ENCODE data around the gene GPR83. TPM values are rescaled to one million over a fixed set of nuclear protein-coding genes. Genes with fewer than 3 reads are reported as not detected.
"Not testable (repeated sequence)": the region's sequence is repeated elsewhere in the genome, so short reads cannot be mapped to it uniquely, and the experiment has no call there.

The GPR83 gene
- polyA plus RNA-seq, 1 donor = 1.2 TPM

GRCh38 chr11:94379613-94380012, 21.6 kb downstream of the GPR83 start:
- DNase-seq = no peak
- H3K36me3 ChIP-seq (ENCODE audit: control insufficient read depth, insufficient read depth, low read length) = no peaks in the 10 kb centered on the region
- H3K4me1 ChIP-seq (ENCODE audit: control insufficient read depth, insufficient read depth, low read length) = no peaks in the 10 kb centered on the region
- no CpG with 5 or more reads among the region's 5 CpGs for WGBS (ENCODE audit: insufficient coverage, low lambda C conversion rate)
- H3K9me3 ChIP-seq (ENCODE audit: control insufficient read depth, low read depth, low read length) = no peaks in the 10 kb centered on the region
- no peak overlapping the region for H3K27ac ChIP-seq (ENCODE audit: low read length)
- no peaks in the 10 kb centered on the region for H3K27me3 ChIP-seq (ENCODE audit: control insufficient read depth, insufficient read depth, low read length)
- H3K4me3 ChIP-seq (ENCODE audit: low read length) = no peak overlapping the region

DNA sequence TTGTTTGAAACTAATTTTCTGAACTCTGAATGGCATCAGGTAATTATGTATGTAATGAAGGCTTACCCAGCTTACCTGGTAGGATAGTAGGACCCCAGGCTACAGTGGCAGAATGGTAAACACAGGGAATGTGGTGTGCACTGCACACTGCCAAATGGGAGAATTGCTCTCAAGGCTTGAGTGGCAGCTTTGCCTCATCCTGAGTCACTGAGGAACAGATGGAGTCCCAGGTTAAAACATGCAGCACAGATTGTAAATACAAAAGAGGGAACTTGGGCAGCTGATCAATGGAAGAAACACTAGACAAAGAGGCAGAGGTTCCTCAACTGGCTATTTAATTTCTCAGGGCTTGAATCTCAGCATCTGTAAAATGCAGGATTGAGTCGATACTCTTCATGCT, 24.4 kb downstream of the GPR83 start:
- DNase-seq = no peak
- Histone ChIP-seq H3K27me3 (ENCODE audit: control insufficient read depth, insufficient read depth, low read length) (no peaks in the 10 kb centered on the region), H3K9me3 (ENCODE audit: control insufficient read depth, low read depth, low read length) (no peaks in the 10 kb centered on the region), H3K27ac (ENCODE audit: low read length) (no peak overlapping the region), H3K4me1 (ENCODE audit: control insufficient read depth, insufficient read depth, low read length) (no peaks in the 10 kb centered on the region), H3K36me3 (ENCODE audit: control insufficient read depth, insufficient read depth, low read length) (no peaks in the 10 kb centered on the region), H3K4me3 (ENCODE audit: low read length) (no peak overlapping the region)
- WGBS (ENCODE audit: insufficient coverage, low lambda C conversion rate) = no CpG with 5 or more reads among the region's 1 CpG

GRCh38 chr11:94370576-94370975, 30.6 kb downstream of the GPR83 start:
- H3K36me3 ChIP-seq (ENCODE audit: control insufficient read depth, insufficient read depth, low read length); H3K27ac ChIP-seq (ENCODE audit: low read length); H3K27me3 ChIP-seq (ENCODE audit: control insufficient read depth, insufficient read depth, low read length); H3K4me1 ChIP-seq (ENCODE audit: control insufficient read depth, insufficient read depth, low read length); H3K9me3 ChIP-seq (ENCODE audit: control insufficient read depth, low read depth, low read length); H3K4me3 ChIP-seq (ENCODE audit: low read length); DNase-seq: not testable (repeated sequence)
- no CpG with 5 or more reads among the region's 6 CpGs for WGBS (ENCODE audit: insufficient coverage, low lambda C conversion rate)

- DNase-seq; H3K4me1 ChIP-seq (ENCODE audit: control insufficient read depth, insufficient read depth, low read length); H3K36me3 ChIP-seq (ENCODE audit: control insufficient read depth, insufficient read depth, low read length); H3K4me3 ChIP-seq (ENCODE audit: low read length); H3K9me3 ChIP-seq (ENCODE audit: control insufficient read depth, low read depth, low read length); H3K27ac ChIP-seq (ENCODE audit: low read length); H3K27me3 ChIP-seq (ENCODE audit: control insufficient read depth, insufficient read depth, low read length): not testable (repeated sequence)
- WGBS (ENCODE audit: insufficient coverage, low lambda C conversion rate) = 80% methylated on average over 1 of the region's 10 CpGs
Observed at GRCh38 chr11:94350850-94351563, 50.2 kb downstream of the GPR83 start.

DNA sequence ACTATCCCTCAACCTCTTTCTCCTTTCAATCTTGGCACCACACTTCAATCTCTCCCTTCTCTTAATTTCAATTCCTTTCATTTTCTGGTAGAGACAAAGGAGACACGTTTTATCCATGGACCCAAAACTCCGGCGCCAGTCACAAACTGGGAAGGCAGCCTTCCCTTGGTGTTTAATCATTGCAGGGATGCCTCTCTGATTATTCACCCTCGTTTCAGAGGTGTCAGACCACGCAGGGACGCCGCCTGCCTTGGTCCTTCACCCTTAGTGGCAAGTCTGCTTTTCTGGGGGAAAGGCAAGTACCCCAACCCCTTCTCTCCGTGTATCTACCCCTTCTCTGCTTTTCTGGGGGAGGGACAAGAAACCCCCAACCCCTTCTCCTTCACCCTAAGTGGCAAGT, 54.9 kb downstream of the GPR83 start:
- not testable (repeated sequence) for H3K27ac ChIP-seq (ENCODE audit: low read length)

DNA sequence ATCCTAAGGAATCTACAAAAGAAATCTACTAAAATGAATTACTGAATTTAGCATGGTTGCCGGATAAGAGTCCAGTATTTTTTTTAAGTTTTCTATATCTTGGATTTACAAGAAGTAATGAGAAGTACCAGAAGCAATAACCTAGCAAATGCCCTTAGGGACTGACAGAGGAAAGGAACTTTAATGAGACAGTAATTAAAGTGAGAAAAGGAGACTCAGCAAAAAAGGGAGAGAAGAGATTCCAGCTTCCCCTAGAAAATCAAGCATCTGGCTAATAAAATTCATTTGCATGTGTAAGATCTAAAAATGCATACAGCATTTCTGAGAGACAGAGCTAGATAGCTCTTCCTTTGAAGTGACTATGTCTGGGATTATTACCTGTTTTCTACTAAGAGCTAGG, 57.7 kb downstream of the GPR83 start:
- no peaks in the 10 kb centered on the region for H3K27me3 ChIP-seq (ENCODE audit: control insufficient read depth, insufficient read depth, low read length)
- WGBS (ENCODE audit: insufficient coverage, low lambda C conversion rate) = 100% methylated on average over 1 of the region's 1 CpG

More for the DNA sequence above, 54.9 kb downstream of the GPR83 start:
- no CpG with 5 or more reads among the region's 8 CpGs for WGBS (ENCODE audit: insufficient coverage, low lambda C conversion rate)
- not testable (repeated sequence) for H3K4me1 ChIP-seq (ENCODE audit: control insufficient read depth, insufficient read depth, low read length); H3K9me3 ChIP-seq (ENCODE audit: control insufficient read depth, low read depth, low read length); H3K27me3 ChIP-seq (ENCODE audit: control insufficient read depth, insufficient read depth, low read length); H3K4me3 ChIP-seq (ENCODE audit: low read length); DNase-seq; H3K36me3 ChIP-seq (ENCODE audit: control insufficient read depth, insufficient read depth, low read length)

DNA sequence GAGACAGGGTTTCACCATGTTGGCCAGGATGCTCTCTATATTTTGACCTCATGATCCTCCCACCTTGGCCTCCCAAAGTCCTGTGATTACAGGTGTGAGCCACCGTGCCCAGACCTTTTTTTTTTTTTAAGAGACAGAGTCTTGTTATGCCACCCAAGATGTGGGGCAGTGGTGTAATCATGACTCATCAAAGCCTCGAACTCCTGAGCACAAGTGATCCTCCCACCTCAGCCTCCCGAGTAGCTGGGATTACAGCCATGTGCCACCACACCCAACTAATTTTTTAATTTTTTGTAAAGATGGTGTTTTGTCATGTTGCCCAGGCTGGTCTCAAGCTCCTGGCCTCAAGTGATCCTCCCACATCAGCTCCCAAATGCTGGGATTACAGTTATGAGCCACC, 59.0 kb downstream of the GPR83 start:
- Histone ChIP-seq H3K36me3 (ENCODE audit: control insufficient read depth, insufficient read depth, low read length) (no peaks in the 10 kb centered on the region), H3K9me3 (ENCODE audit: control insufficient read depth, low read depth, low read length) (no peaks in the 10 kb centered on the region), H3K4me3 (ENCODE audit: low read length) (no peak overlapping the region), H3K27ac (ENCODE audit: low read length) (no peak overlapping the region), H3K27me3 (ENCODE audit: control insufficient read depth, insufficient read depth, low read length) (no peaks in the 10 kb centered on the region), H3K4me1 (ENCODE audit: control insufficient read depth, insufficient read depth, low read length) (no peaks in the 10 kb centered on the region)
- no CpG with 5 or more reads among the region's 3 CpGs for WGBS (ENCODE audit: insufficient coverage, low lambda C conversion rate)
- no peak for DNase-seq

More for the DNA sequence above, 57.7 kb downstream of the GPR83 start:
- no peaks in the 10 kb centered on the region for H3K36me3 ChIP-seq (ENCODE audit: control insufficient read depth, insufficient read depth, low read length)
- DNase-seq = no peak
- H3K9me3 ChIP-seq (ENCODE audit: control insufficient read depth, low read depth, low read length) = no peaks in the 10 kb centered on the region
- no peaks in the 10 kb centered on the region for H3K4me1 ChIP-seq (ENCODE audit: control insufficient read depth, insufficient read depth, low read length)
- no peak overlapping the region for H3K4me3 ChIP-seq (ENCODE audit: low read length)
- H3K27ac ChIP-seq (ENCODE audit: low read length) = no peak overlapping the region

DNA sequence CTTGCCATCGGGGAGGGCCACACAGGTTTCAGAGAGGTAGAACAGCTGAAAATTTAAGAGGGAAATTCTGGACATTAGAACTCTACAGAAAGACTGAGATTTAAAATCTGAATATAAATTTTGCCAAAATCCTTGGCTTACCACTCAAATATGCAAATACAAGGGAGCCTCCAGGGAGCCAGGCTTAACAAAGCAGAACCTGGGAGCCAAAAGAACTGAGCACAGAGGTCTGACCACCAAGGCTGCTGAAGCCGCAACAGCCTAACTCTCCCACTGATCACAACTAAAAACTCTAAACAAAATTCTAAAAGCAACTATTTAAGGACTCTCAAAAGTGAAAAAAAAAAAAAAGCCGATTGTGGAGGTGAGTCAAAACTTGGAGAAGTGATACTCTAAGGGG, 62.6 kb downstream of the GPR83 start:
- WGBS (ENCODE audit: insufficient coverage, low lambda C conversion rate) = no CpG with 5 or more reads among the region's 3 CpGs
- Histone ChIP-seq H3K4me1 (ENCODE audit: control insufficient read depth, insufficient read depth, low read length) (no peaks in the 10 kb centered on the region), H3K36me3 (ENCODE audit: control insufficient read depth, insufficient read depth, low read length) (no peaks in the 10 kb centered on the region), H3K27me3 (ENCODE audit: control insufficient read depth, insufficient read depth, low read length) (no peaks in the 10 kb centered on the region), H3K4me3 (ENCODE audit: low read length) (no peak overlapping the region), H3K27ac (ENCODE audit: low read length) (no peak overlapping the region), H3K9me3 (ENCODE audit: control insufficient read depth, low read depth, low read length) (no peaks in the 10 kb centered on the region)
- DNase-seq = no peak

DNA sequence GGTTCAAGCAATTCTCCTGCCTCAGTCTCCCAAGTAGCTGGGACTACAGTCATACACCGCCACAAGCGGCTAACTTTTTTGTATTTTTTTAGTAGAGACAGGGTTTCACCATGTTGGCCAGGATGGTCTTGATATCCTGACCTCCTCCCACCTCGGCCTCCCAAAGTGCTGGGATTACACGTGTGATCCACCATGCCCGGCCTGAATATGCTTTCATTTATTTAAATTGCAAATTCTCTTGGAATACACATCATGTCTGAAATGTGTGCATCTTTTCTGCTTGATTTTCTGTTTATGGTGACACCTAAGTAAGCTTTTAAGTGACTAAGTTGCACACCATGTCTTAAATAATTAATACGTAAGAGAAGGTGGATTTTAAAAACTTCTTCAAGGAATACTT, 65.2 kb downstream of the GPR83 start:
- no peaks in the 10 kb centered on the region for H3K9me3 ChIP-seq (ENCODE audit: control insufficient read depth, low read depth, low read length)
- no peak overlapping the region for H3K27ac ChIP-seq (ENCODE audit: low read length)
- H3K27me3 ChIP-seq (ENCODE audit: control insufficient read depth, insufficient read depth, low read length) = no peaks in the 10 kb centered on the region
- H3K4me1 ChIP-seq (ENCODE audit: control insufficient read depth, insufficient read depth, low read length) = no peaks in the 10 kb centered on the region
- no peaks in the 10 kb centered on the region for H3K36me3 ChIP-seq (ENCODE audit: control insufficient read depth, insufficient read depth, low read length)
- 79% methylated on average over 3 of the region's 6 CpGs for WGBS (ENCODE audit: insufficient coverage, low lambda C conversion rate)
- H3K4me3 ChIP-seq (ENCODE audit: low read length) = no peak overlapping the region
- DNase-seq = no peak

- DNase-seq = no peak
- H3K9me3 ChIP-seq (ENCODE audit: control insufficient read depth, low read depth, low read length) = no peaks in the 10 kb centered on the region
- H3K36me3 ChIP-seq (ENCODE audit: control insufficient read depth, insufficient read depth, low read length) = no peaks in the 10 kb centered on the region
- no peak overlapping the region for H3K27ac ChIP-seq (ENCODE audit: low read length)
- H3K27me3 ChIP-seq (ENCODE audit: control insufficient read depth, insufficient read depth, low read length) = no peaks in the 10 kb centered on the region
- H3K4me3 ChIP-seq (ENCODE audit: low read length) = no peak overlapping the region
- H3K4me1 ChIP-seq (ENCODE audit: control insufficient read depth, insufficient read depth, low read length) = no peaks in the 10 kb centered on the region
Observed at GRCh38 chr11:94332814-94333213, 68.4 kb downstream of the GPR83 start.

GRCh38 chr11:94330789-94331188, 70.4 kb downstream of the GPR83 start:
- Histone ChIP-seq H3K4me3 (ENCODE audit: low read length) (no peak overlapping the region), H3K9me3 (ENCODE audit: control insufficient read depth, low read depth, low read length) (no peaks in the 10 kb centered on the region), H3K27me3 (ENCODE audit: control insufficient read depth, insufficient read depth, low read length) (no peaks in the 10 kb centered on the region), H3K4me1 (ENCODE audit: control insufficient read depth, insufficient read depth, low read length) (no peaks in the 10 kb centered on the region), H3K27ac (ENCODE audit: low read length) (no peak overlapping the region), H3K36me3 (ENCODE audit: control insufficient read depth, insufficient read depth, low read length) (no peaks in the 10 kb centered on the region)
- DNase-seq = no peak
- WGBS (ENCODE audit: insufficient coverage, low lambda C conversion rate) = 60% methylated on average over 1 of the region's 2 CpGs

Data from large intestine (tissue), 3 donors.